GM21526 (cell line): ENCODE data around the gene DSCAM.
"Not testable (repeated sequence)": the region's sequence is repeated elsewhere in the genome, so short reads cannot be mapped to it uniquely, and the experiment has no call there.

Source experiments
- ATAC-seq: cut with Tn5 transposase; IDR thresholded peaks from one replicate; pipeline ENCODE4 v1.9.1; 2021; ENCODE audit warnings: moderate library complexity; ENCODE audit not compliant: unreplicated experiment, low FRiP score

Gene DSCAM

DNA sequence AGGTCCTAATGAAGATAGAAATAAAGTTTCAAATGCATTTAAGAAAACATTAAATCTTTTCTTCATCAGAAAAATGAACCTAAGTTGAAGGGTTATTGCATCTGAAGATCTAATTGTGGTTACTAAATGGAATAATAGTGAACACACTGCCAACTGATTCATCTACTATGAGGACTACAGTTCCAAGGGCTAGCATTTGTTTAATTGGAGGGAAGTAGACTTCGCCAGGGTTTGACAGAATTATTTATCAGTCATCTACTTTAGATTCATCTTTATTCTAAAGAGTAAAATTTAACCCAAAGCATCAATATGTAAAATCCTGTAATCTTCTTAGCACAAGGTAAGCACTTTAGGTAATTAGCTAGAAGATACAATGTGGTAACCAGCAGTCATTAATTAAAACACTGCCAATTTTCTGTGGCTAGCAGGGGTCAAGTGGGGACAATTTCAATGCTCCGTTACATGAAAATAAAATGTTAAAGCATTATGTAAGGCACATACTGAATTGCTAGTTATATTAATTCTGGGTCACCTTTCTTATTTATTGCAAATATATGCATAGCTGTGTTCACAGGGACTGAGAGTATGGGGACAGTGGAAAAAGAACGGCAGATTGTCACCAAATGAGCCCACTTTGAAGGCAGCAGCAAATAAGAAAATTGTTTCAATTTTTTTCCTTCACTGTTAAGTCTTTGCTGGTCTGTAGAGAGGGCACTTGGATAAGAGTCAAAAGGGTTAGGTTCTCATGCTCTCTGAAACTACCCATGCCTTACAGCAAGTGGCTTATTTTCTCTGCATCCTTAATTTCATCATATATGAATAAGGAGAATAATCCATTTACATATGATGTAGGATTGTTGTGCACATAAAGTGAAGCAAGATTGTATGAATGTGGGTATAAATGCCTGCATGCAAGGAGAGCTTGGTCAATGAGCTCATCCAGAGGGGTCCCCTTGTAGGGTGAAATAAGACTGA, 563.8 kb downstream of the DSCAM start:
- ATAC-seq = no peak

DNA sequence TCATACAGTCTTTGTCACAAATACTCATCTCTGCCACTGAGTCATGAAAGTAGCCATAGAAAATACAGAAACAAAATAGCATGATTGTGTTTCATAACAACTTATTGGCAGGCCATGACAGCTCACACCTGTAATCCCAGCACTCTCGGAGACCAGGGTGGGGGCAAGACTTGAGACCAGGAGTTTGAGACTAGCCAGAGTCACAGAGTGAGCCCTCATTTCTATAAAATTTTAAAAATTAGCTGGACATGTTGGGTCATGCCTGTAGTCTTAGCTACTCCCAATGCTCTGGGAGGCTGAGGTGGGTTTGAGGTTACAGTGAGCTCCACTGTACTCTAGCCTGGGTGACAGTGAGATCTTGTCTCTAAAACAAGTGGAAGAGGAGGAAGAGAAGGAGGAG, 568.6 kb downstream of the DSCAM start:
- no peak for ATAC-seq

DNA sequence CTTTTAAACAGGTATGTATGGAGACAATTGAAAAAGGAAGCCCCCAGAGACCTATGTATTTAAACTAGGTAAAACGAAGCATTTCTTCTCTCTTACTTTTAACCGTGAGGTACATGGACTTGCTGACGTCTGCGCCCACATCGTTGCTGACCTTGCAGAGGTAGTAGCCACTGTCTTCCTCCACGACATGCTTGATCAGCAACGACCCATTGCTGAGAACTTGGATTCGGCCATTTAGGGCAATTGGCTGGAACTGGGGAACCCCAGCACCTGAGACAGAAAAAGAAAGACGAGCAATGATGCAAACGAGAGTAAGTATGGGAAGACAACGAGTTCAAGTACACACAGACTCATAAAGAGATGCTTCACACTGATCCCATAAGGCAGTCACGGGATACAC, 571.0 kb downstream of the DSCAM start:
- no peak for ATAC-seq

DNA sequence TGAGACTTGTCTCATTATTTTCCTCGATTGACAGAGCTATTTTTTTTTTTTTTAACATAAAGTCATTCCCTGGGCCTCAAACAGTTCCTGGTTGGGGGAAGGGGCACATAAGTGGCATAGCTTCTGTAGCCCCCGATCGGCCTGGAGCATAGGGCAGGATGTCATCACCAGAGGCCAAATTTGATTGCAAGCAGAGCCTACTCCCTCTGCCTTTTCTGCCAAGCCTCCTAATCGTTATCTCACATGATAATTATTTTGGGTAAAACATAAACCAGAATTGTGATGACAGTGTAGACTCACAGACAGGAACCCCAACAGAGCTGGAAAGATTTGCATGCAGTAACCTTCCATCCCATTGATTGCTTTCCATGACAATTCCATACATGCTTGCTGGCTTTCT, 574.9 kb downstream of the DSCAM start:
- ATAC-seq = no peak

DNA sequence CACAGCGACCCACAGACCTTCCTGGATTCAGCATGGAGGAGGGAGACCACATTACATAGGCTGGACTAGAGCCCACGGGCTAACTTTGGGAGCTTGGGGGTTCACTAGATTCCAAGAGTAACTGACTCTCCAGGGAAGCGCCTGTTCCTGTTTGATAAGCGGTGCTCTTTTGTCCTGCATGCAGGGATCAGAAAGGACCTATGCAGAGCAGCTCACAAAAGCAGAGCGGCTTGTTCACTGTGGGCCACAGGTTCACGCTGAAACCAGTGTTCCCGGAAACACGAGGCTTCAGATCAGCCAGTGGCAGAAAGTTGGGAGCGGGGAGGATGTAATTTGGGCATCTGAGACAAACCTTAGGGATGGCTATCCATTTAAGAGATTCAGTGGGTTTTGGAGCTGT, 575.8 kb downstream of the DSCAM start:
- ATAC-seq = no peak

DNA sequence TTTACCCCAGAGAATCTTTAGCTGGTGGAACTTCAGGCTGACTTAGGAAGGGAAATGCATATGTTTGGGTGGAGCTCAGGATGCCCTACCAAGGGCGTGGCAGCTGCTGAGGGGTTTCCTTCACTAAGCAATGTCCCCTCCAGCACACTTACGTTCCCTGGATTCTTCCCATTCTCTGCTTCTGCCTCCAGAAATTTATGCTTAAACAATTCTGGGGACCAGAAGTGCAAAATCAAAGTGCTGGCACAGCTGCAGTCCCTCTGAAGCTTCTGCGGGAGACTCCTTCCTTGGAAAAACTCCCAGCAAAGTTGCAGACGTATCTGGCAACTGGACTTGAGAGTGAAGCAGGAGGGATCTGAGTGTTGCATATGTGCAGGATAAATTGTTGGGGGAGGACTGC, 576.9 kb downstream of the DSCAM start:
- no peak for ATAC-seq

DNA sequence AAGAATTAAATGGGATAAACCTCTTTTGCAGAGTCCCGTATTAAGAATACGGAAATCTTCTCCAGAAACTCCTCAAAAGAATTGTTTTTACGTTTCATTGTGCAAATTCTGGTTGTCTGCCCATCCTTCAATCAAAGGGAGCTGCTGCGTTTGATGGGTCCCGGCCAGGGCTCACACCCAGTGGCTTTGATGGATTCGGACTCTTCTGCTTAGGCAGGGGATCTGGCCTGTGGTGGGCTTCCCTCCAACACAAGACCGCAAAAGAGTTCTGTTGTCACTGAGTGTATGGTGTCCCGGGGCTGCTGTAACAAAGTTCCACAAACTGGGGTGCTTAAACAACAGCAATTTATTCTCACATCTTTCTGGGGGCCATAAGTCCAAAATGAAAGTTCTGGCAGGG, 577.7 kb downstream of the DSCAM start:
- ATAC-seq = no peak

DNA sequence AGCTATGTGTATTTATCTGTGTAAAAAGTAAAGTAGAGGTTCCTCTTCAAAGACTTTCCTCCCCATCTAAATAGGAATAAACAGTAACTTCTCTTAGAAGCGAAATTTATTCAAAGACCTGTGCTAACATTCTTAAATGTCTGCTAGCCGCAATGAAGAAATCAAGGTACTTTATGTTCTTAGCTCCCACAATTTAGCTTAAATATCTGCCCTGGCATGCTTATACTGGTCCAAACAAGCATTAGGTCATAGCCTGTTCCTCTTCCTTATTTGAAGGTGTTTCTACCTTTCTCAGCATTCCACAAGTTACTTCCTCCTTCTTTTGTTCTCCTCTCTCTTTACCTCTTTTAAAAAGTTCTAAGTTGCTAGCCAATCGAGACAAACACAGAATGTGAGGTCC, 588.5 kb downstream of the DSCAM start:
- ATAC-seq = not testable (repeated sequence)

DNA sequence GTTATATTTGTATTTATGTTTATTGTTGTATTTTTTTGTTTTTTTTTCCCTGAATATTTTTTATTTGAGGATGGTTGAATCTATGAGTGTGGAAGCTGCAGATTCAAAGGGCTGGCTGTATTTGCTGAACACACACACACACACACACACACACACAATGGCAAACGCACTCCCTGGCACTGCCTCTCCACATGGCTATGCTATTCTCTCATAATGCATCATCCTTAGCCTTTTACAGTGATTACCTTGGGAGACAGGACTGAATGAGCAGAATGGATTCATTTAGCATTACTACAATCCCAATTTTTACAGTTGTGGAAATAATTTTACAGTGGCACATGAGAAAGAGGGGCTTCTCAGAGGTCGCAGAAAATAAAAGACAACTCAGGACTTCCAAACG, 589.6 kb downstream of the DSCAM start:
- no peak for ATAC-seq

DNA sequence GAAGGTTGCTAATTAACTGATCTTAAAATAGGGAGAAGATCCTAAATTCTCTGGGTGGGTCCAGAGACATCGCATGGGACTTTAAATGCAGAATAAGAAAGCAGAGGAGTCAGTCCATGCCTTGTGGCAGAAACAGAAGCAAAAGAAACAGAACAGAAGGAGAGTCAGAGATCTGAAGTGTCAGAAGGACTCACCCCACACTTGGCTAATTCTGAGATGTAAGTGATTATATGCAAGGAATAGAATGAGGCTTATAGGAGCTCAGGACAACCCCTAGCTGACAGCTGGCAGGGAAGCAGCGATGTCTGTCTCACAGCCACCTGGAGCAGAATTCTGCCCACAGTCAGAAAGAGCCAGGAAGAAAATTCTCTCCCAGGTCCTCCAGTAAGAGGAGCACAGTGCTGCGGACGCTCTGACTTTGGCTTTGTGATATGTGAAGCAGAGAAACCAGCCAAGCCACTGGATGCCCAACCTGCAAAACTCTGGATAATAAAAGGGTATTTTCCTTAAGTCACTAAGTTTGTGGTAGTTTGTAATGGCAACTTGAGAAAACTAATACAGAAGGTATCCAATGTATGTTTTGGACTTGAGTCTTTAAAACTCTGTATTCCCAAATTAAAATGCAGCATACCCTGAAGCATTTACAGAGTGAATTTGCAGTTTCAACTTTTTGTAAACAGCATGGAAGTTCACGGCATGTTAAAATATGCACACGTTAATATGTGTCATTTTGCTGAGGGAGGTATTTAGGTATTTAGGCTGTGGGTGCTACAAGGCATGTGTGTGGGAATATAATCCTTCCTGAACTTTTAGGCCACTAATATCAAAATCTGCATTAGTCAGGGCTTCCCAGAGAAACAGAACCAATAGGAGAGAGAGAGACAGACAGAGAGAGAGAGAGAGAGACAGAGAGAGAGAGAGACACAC, 591.2 kb downstream of the DSCAM start:
- ATAC-seq = no peak

DNA sequence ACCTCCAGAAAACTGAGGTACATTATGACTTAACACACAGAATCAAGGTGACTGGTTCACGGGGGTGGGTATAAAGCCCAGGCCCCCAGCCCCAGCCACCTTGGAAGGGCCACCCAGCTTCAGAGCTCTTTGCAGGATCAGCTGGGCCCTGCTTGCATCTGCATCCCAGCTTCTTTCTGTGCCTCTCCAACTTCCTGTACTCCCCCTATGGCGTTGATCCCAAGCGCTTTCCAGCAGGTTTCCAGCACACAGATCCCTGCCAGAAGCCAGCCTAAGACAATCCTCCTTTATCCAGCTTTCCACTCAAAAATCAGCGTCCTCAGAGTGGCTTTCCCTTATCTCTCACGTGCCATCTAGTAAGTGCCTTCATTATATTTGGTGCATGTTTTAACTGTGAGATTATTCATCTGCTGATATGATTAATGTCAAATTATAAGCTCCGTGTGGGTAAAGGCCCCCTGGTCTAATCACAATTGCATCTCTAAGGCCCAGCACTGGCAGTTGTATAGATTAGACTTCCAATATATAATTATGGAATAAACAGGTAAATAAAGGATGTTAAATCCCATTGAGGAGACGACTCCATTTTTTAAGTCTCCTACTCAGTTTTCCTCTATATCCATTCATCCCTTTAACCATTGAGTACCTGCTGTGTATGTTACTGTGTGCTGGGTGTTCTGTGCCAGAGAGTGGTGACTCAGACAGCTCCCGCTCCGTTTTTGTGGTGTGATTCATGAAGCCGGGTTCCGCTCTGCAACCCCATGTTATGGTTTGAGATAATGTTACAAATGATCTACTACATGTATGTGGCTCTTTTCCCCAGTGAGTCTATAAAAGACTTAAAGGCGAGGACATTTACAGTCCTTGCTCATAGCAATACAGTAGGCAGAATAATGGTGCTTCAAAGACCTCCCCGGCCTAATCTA, 592.2 kb downstream of the DSCAM start:
- ATAC-seq = no peak

DNA sequence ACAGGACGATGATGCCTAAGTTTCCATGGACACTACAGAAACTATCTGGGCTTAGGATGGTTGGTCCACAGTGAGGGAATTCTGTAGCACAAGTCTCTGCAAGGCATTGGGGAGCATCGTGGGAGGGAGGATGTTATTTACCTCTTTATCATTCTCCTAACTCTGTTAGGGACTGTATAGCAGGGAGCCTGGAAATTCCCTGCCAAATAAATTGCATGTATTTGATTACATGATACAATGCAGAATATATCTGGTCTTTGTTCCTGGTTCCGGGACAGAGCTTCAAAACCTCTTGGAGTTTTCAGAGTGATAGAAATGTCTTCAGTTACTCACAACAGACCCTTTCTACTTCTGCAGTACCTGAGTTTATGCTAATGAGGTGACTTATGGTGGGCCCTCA, 593.8 kb downstream of the DSCAM start:
- ATAC-seq = no peak

DNA sequence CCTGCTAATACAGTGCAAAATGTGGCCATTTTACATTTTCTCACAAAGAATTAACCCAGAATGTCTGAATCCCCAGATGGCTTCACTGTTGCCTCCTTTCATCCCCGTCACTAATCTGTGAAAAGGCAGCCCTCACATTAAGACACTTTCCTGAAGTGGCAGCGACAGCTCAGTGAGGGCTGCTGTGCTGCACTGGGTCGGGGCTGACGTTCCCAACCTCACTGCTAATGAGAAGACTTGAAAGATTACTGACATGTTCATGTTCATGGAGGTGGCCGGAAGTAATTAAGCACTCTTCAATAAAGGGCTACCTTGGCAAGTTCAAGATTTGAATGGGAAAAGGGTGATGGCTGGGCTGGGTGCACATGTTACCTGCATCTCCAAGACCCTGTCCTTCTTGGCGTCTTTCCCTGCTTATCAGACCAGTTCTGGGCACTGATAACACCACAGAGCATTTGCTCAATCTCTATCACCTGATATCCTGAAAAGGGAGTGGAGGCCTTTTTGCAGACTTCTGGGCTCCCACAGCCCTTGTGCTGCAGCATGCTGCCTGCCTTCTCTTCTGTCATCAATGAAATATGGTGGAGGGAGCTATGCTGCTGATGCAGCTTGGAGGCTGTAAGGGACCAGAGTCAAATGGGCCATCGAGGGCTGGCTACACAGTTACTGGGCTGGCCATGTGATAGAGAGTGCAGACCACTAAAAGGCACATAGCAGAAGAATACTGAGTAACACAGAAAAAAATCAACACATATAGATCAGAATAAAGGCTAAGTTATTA, 596.3 kb downstream of the DSCAM start:
- no peak for ATAC-seq

DNA sequence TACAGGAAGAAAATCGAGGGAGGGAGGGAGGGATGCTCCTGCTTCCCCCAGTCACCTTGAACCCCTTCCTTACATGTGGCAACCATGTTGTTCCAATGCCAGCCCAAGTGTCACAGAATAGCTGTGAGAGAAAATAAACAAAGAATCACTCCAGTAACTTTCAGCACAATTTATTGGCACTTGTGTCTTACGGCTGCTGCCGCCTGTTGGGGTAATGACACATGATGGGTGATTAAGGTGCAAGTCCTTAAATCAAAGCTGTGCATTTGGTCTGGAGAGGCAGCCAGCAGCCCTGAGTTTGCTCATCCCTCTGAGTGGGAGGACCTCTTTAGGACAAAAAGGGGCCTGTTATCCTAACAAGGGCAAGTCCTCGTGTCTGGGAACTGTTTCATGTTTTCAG, 602.0 kb downstream of the DSCAM start:
- no peak for ATAC-seq

DNA sequence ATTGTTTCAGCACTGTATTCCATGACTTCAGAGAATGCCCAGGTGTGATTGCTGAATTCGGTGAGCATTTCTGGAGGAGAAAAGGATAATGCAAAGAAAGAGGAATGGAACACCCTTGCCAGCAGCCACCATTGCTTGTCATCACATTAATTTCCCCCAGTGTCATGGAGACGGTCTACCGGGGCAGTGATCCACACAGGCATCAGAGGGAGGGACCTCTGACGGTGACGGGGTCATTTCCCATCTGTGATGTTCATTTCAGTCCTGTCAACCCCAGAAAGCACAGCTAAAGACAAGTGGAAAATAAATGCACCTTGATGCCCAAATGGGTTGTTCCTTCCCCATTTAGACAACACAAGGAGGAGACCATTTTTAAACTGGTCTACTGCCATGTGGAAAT, 603.3 kb downstream of the DSCAM start:
- no peak for ATAC-seq

DNA sequence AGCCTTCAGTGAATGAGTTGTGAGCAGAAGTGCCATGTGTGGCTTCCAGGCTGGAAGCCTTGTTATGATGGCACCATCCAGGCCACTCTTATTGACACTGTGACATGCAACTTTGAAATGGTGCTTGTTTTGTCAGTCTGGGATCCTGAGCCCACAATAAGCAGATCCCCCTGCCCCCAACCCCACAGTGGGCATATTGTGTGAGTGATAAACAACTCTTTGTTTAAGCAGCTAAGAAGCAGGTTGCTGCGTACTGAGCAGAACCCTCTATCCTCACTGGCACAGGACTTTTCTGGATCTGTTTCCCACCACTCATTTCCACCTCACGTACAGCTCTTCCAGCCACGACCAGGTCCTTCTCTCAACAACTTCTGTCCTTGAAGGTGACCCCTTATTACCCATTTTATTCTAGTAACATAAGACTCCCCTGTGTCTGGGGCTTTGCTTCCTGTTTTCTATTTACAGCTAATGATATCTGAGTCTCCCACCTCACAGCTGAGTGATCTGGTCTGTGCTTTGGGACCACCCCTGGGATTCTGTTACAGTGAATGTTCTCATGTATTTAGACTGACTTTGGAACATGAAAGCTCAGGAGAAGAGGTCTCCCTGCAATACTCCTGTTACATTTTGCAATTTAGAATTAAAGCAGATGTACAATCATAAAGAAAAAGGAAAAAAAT, 604.2 kb downstream of the DSCAM start:
- ATAC-seq = no peak

DNA sequence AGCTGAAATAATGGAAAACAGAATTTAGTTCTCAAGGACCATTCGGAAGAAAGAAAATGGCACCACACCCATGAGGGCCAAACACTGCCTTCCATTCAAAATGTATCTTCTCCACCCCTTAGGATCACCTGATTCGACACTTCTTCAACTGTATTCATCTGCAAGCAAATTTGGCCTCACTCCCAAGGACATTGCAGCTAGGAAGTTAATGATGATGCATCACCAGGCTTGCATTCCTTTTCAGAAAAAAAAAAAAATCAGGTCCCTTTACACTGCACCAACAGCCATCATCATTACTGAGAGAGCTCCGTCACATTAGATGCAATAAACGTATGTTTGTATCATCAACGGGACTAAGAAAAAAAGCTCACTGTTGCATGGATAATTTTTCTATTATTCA, 611.4 kb downstream of the DSCAM start:
- no peak for ATAC-seq

DNA sequence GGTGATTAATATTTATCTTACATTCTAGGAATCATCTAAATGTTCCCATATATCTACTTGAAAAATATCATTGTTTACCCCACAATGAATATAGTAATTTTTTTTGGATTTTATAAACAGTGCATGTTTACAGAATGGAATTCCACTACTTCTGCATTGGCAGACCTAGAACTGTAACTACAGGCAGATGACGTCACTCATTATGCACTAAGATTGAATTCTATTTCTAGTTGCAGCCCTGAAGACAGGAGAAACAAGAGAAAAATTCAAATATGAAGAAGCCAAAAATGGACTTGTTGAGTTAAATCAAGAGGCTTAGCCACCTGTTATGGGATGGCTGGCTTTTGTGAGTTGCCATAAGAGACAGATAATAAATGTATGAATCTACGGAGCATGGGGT, 615.0 kb downstream of the DSCAM start:
- ATAC-seq = no peak

DNA sequence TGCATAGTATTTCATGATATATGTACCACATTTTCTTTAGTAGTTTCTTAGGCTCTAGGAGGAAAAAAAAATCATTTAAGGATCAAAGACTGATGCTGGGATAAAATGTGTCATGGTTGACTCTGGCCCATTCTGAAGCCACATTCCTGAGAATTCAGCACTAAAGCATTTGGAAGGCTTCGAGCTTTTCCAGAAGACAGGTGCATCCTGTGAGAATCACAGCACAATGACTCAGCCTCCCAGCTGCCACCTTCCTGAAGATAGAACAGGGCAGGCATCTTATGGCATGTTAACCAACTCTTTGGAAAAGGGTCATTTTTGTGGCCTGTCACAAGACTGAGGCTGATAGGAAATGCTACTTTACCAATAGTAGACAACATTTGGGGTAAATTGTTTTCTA, 619.9 kb downstream of the DSCAM start:
- no peak for ATAC-seq
